Measurements from ENCODE around the gene CTBP2. TPM values are rescaled to one million over a fixed set of nuclear protein-coding genes. Genes with fewer than 3 reads are reported as not detected.

CTBP2 gene
- total and polyA plus RNA-seq, 4 donors: 3.4 to 59.2 (median 5.5) TPM

- WGBS: 83% methylated on average over 20 of the region's 20 CpGs
Observed at GRCh38 chr10:125134916-125135770, 25.2 kb downstream of the CTBP2 start.

DNA sequence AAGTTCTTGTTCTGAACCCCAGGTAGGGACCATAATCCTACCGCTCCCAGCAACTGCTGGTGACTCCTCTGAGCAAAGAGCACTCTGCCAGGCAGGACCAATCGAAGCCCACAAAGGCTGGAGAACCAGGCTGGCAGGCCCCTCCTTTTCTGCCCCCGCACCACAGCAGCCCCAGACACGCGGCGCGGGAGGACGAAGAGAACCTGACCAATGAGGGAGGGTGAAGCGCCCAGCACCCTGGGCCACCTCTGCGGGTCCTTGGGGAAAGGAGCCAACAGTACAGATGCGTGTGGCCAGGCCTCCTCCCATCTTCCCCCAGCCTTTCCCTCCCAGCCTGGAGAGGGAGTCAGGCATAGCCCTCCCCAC is 25.9 kb downstream of the CTBP2 start:
- peaks cover 0 to 3% (median 0%) of the 10 kb centered on the region in 4 donors for H3K9me3 ChIP-seq (ENCODE audit: control insufficient read depth in 4 of 4, low read length in 3 of 4)
- H3K4me3 ChIP-seq (ENCODE audit: low read depth in 1 of 3, low read length in 3 of 3): no peak overlapping the region
- no peak overlapping the region for H3K9ac ChIP-seq (ENCODE audit: low read depth in 1 of 2, low read length in 2 of 2)
- H3K36me3 ChIP-seq (ENCODE audit: control insufficient read depth in 4 of 4, insufficient read depth in 3 of 4, low read depth in 1 of 4, low read length in 3 of 4): no peaks in the 10 kb centered on the region
- peaks cover 0 to 3% (median 0%) of the 10 kb centered on the region in 4 donors for H3K27me3 ChIP-seq (ENCODE audit: control insufficient read depth in 4 of 4, insufficient read depth in 4 of 4, low read length in 3 of 4)
- DNase-seq (ENCODE audit: low spot score): no peak
- no peak overlapping the region for H3K27ac ChIP-seq (ENCODE audit: low read depth in 1 of 2, low read length in 2 of 2)
- 89% methylated on average over 11 of the region's 11 CpGs for WGBS
- no peaks in the 10 kb centered on the region for H3K4me1 ChIP-seq (ENCODE audit: control insufficient read depth in 4 of 4, insufficient read depth in 4 of 4, low read length in 3 of 4)
- TF ChIP-seq YY1 (IDR thresholded peaks at IDR 0.05) (no peak), FOXA1 (IDR thresholded peaks at IDR 0.05) (no peak), SP1 (IDR thresholded peaks at IDR 0.05) (no peak), EGR1 (IDR thresholded peaks at IDR 0.05; ENCODE audit: low read depth in 2 of 2) (no peak), RAD21 (IDR thresholded peaks at IDR 0.05) (no peak), HNF4A (conservative IDR thresholded peaks at IDR 0.05) (no peak), CTCF (IDR thresholded peaks at IDR 0.05; ENCODE audit: low read depth, low read length, missing input control) (no peak), JUND (IDR thresholded peaks at IDR 0.05) (no peak), HNF4G (IDR thresholded peaks at IDR 0.05) (no peak), FOXA2 (IDR thresholded peaks at IDR 0.05) (no peak), NR2F2 (IDR thresholded peaks at IDR 0.05) (no peak), TAF1 (conservative IDR thresholded peaks at IDR 0.05) (no peak)
- TF ChIP-seq, protein P1, sequence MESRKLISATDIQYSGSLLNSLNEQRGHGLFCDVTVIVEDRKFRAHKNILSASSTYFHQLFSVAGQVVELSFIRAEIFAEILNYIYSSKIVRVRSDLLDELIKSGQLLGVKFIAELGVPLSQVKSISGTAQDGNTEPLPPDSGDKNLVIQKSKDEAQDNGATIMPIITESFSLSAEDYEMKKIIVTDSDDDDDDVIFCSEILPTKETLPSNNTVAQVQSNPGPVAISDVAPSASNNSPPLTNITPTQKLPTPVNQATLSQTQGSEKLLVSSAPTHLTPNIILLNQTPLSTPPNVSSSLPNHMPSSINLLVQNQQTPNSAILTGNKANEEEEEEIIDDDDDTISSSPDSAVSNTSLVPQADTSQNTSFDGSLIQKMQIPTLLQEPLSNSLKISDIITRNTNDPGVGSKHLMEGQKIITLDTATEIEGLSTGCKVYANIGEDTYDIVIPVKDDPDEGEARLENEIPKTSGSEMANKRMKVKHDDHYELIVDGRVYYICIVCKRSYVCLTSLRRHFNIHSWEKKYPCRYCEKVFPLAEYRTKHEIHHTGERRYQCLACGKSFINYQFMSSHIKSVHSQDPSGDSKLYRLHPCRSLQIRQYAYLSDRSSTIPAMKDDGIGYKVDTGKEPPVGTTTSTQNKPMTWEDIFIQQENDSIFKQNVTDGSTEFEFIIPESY (IDR thresholded peaks at IDR 0.05): no peak
- TF ChIP-seq, protein P2, sequence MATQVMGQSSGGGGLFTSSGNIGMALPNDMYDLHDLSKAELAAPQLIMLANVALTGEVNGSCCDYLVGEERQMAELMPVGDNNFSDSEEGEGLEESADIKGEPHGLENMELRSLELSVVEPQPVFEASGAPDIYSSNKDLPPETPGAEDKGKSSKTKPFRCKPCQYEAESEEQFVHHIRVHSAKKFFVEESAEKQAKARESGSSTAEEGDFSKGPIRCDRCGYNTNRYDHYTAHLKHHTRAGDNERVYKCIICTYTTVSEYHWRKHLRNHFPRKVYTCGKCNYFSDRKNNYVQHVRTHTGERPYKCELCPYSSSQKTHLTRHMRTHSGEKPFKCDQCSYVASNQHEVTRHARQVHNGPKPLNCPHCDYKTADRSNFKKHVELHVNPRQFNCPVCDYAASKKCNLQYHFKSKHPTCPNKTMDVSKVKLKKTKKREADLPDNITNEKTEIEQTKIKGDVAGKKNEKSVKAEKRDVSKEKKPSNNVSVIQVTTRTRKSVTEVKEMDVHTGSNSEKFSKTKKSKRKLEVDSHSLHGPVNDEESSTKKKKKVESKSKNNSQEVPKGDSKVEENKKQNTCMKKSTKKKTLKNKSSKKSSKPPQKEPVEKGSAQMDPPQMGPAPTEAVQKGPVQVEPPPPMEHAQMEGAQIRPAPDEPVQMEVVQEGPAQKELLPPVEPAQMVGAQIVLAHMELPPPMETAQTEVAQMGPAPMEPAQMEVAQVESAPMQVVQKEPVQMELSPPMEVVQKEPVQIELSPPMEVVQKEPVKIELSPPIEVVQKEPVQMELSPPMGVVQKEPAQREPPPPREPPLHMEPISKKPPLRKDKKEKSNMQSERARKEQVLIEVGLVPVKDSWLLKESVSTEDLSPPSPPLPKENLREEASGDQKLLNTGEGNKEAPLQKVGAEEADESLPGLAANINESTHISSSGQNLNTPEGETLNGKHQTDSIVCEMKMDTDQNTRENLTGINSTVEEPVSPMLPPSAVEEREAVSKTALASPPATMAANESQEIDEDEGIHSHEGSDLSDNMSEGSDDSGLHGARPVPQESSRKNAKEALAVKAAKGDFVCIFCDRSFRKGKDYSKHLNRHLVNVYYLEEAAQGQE (IDR thresholded peaks at IDR 0.05): no peak
- TF ChIP-seq, protein P3, sequence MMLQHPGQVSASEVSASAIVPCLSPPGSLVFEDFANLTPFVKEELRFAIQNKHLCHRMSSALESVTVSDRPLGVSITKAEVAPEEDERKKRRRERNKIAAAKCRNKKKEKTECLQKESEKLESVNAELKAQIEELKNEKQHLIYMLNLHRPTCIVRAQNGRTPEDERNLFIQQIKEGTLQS (IDR thresholded peaks at IDR 0.05): no peak
- TF ChIP-seq, protein P4, sequence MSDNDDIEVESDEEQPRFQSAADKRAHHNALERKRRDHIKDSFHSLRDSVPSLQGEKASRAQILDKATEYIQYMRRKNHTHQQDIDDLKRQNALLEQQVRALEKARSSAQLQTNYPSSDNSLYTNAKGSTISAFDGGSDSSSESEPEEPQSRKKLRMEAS (IDR thresholded peaks at IDR 0.05): no peak

More at GRCh38 chr10:125134916-125135770, 25.2 kb downstream of the CTBP2 start:
- TF ChIP-seq, protein P4 (IDR thresholded peaks at IDR 0.05): no peak
- TF ChIP-seq HNF4G (IDR thresholded peaks at IDR 0.05) (no peak), FOXA2 (IDR thresholded peaks at IDR 0.05) (no peak), NR2F2 (IDR thresholded peaks at IDR 0.05) (no peak), SP1 (IDR thresholded peaks at IDR 0.05) (no peak), GABPA (IDR thresholded peaks at IDR 0.05 in 1 of 2, conservative IDR thresholded peaks at IDR 0.05 in 1 of 2) (no peak), RAD21 (IDR thresholded peaks at IDR 0.05) (no peak)
- TF ChIP-seq, protein P2 (IDR thresholded peaks at IDR 0.05): no peak
- H3K9ac ChIP-seq (ENCODE audit: low read depth in 1 of 2, low read length in 2 of 2): no peak overlapping the region
- peaks cover 0 to 3% (median 0%) of the 10 kb centered on the region in 4 donors for H3K27me3 ChIP-seq (ENCODE audit: control insufficient read depth in 4 of 4, insufficient read depth in 4 of 4, low read length in 3 of 4)
- H3K36me3 ChIP-seq (ENCODE audit: control insufficient read depth in 4 of 4, insufficient read depth in 3 of 4, low read depth in 1 of 4, low read length in 3 of 4): no peaks in the 10 kb centered on the region
- H3K27ac ChIP-seq (ENCODE audit: low read depth in 1 of 2, low read length in 2 of 2): no peak overlapping the region
- H3K4me3 ChIP-seq (ENCODE audit: low read depth in 1 of 3, low read length in 3 of 3): no peak overlapping the region
- DNase-seq (ENCODE audit: low spot score): no peak
- no peaks in the 10 kb centered on the region for H3K4me1 ChIP-seq (ENCODE audit: control insufficient read depth in 4 of 4, insufficient read depth in 4 of 4, low read length in 3 of 4)
- peaks cover 0 to 3% (median 0%) of the 10 kb centered on the region in 4 donors for H3K9me3 ChIP-seq (ENCODE audit: control insufficient read depth in 4 of 4, low read length in 3 of 4)
